GM12891 (cell line): ENCODE measurements around the gene ZNF334.

Experiments
- DNase-seq: peaks from one replicate; pipeline ENCODE4 v3.0.0; 2011; ENCODE audit warnings: low spot score; ENCODE audit not compliant: insufficient read length
- FAIRE-seq: peaks from 2 replicates; lab custom pipeline; 2011; peaks lifted over from hg19 to GRCh38; lab: Jason Lieb, UNC
- PAX5 ChIP-seq: IDR thresholded peaks from 2 replicates; pipeline ENCODE4 v1.6.1; 2011; ENCODE audit warnings: low read length, moderate library complexity, mild to moderate bottlenecking; ENCODE audit not compliant: insufficient read depth, severe bottlenecking
- POLR2A ChIP-seq: IDR thresholded peaks from 2 replicates; pipeline ENCODE4 v1.6.1; 2011; ENCODE audit warnings: low read depth, low read length, control low read depth
- POLR2AphosphoS5 ChIP-seq: IDR thresholded peaks from 2 replicates; pipeline ENCODE4 v1.6.1; 2011; ENCODE audit warnings: low read depth, low read length, control low read depth
- POU2F2 ChIP-seq: IDR thresholded peaks from 2 replicates; pipeline ENCODE4 v1.6.1; 2011; ENCODE audit warnings: low read depth, mild to moderate bottlenecking, control low read depth, low read length, moderate library complexity
- SPI1 ChIP-seq: IDR thresholded peaks from 2 replicates; pipeline ENCODE4 v1.6.1; 2011; ENCODE audit warnings: low read depth, low read length, control low read depth
- TAF1 ChIP-seq: IDR thresholded peaks from 2 replicates; pipeline ENCODE4 v1.6.1; 2011; ENCODE audit warnings: low read depth, low read length, control low read depth

ZNF334 gene

DNA sequence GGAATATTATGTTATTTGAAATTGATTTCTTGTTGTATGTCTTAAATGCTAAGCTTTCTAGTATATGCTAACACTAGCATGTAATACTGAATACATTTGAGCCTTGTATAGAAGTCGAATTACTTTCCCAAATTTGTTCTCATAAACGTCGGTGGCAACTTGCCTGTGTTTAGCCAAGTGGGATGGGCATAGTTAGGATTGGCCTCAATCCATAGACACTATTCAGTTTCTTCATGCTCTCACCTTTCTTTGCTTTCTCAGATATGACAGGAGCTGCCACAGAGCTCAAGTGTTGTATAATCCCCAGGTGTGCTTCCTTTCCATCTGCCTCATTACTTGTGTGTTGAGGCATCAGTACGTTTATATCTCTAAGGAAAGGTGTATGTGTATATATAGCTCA is 19.3 kb downstream of the ZNF334 start:
- DNase-seq (no peak), FAIRE-seq (no peak)
- no peak for TF ChIP-seq POLR2AphosphoS5
- no peak for TF ChIP-seq POLR2A
- TF ChIP-seq SPI1 = no peak
- TF ChIP-seq POU2F2 = no peak
- TF ChIP-seq TAF1 = no peak
- no peak for TF ChIP-seq PAX5

DNA sequence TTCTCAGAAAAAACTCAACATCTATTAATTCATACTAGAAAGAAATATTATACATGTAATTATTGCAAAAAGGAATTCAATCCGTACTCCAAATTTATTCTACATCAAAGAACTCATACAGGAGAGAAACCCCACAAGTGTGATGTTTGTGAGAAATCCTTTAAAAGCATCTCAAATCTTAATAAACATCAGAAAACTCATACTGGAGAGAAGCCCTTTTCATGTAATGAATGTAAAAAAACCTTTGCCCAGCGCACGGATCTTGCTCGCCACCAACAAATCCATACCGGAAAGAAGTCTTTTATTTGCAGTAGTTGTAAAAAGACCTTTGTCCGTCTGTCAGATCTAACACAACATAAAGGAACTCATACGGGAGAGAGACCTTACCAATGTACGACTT is 22.0 kb downstream of the ZNF334 start:
- no peak for FAIRE-seq
- no peak for DNase-seq
- TF ChIP-seq POU2F2 (no peak), SPI1 (no peak), POLR2AphosphoS5 (no peak)

DNA sequence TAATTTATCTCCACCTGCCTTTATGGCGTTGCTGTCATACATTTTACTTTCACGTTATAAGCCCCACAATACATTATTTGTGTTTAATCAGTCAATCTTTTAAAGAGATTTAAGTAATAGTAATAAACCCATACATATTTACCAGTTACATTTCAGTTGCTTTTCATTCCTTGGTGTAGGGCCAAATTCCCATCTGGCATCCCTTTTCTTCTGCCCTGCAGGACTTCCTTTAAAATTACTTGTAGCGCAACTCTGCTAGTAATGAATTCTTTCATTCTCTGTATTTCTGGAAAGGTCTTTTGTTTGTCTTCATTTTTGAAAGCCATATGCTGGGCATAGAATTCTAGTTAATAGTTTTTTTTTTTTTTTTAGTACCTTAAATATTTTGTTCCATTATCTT is 24.9 kb downstream of the ZNF334 start:
- TF ChIP-seq POU2F2 (no peak), SPI1 (no peak), PAX5 (no peak), POLR2AphosphoS5 (no peak), POLR2A (no peak), TAF1 (no peak)
- no peak for FAIRE-seq
- no peak for DNase-seq

- no peak for TF ChIP-seq POLR2AphosphoS5
- no peak for TF ChIP-seq POLR2A
- no peak for TF ChIP-seq POU2F2
- DNase-seq (no peak), FAIRE-seq (no peak)
Observed at GRCh38 chr20:46487628-46488027, 25.7 kb downstream of the ZNF334 start.

GRCh38 chr20:46485431-46485830 is 27.9 kb downstream of the ZNF334 start:
- TF ChIP-seq POLR2AphosphoS5 (no peak), POLR2A (no peak), POU2F2 (no peak), PAX5 (no peak), TAF1 (no peak), SPI1 (no peak)
- FAIRE-seq (no peak), DNase-seq (no peak)

- DNase-seq = no peak
- no peak for FAIRE-seq
- TF ChIP-seq POLR2AphosphoS5 = no peak
- TF ChIP-seq PAX5 = no peak
- no peak for TF ChIP-seq POLR2A
- no peak for TF ChIP-seq POU2F2
- TF ChIP-seq TAF1 = no peak
- no peak for TF ChIP-seq SPI1
Observed at GRCh38 chr20:46484954-46485353, 28.4 kb downstream of the ZNF334 start.

GRCh38 chr20:46483879-46484278 is 29.5 kb downstream of the ZNF334 start:
- TF ChIP-seq SPI1 (no peak), POLR2A (no peak), POU2F2 (no peak), PAX5 (no peak), TAF1 (no peak), POLR2AphosphoS5 (no peak)
- DNase-seq (no peak), FAIRE-seq (no peak)

DNA sequence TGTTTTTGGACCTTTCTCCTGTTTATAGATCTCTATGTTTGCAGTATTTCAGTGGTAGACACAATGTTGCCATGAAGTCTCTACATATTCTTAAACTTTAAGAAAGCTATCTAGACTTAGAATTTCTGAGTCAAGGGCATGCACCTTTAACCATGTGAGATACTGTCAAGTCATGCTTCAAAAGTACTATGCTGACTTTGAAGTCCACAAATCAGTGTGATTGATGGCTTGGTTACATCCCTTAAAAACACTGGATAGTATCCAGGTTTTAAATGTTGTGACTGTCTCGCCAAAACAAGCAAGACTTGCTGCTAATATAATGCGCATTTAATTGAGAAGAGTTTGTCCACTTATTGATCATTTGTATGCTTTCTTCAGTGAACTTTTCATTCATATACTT is 30.5 kb downstream of the ZNF334 start:
- DNase-seq = no peak
- no peak for FAIRE-seq
- TF ChIP-seq TAF1 (no peak), POU2F2 (no peak), POLR2AphosphoS5 (no peak), PAX5 (no peak), POLR2A (no peak), SPI1 (no peak)

DNA sequence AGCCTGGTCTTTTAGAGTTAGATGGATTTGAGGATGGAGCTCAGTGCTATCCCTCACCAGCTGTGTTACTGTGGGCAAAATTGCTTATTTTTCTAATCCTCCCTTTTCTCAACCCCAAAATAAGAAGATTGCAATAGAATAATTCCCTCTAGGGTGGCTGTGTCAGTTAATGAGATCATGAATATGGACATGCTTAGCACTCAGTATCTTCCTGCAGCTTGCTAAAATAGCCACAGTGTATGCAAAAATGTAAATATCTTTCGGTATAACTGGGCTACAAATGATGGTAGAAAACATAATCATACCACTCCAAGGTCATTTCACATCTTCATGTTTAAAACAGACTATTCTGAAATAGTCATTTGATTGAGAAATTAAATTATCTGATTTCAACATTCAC is 35.7 kb downstream of the ZNF334 start:
- DNase-seq (no peak), FAIRE-seq (no peak)
- TF ChIP-seq SPI1 (no peak), PAX5 (no peak), TAF1 (no peak), POLR2AphosphoS5 (no peak), POU2F2 (no peak)

DNA sequence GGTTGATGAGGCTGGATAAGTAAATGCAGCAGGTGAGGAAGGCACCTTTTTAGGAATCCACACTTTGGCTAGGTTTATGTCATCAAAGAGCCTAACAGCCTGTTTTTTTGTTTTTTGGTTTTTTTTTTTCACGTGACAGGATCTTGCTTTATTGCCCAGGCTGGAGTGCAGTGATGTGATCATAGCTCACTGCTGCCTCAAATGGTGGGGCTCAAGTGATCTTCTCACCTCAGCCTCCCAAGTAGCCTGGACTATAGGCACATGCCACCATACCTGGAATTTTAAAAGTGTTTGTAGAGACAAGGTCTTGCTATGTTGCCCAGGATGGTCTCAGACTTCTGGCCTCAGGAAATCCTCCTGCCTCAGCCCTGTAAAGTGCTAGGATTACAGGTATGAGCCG is 36.1 kb downstream of the ZNF334 start:
- no peak for DNase-seq
- no peak for TF ChIP-seq PAX5
- no peak for TF ChIP-seq POLR2AphosphoS5
- no peak for TF ChIP-seq TAF1
- no peak for TF ChIP-seq POLR2A
- no peak for TF ChIP-seq SPI1
- no peak for TF ChIP-seq POU2F2
- FAIRE-seq = no peak

GRCh38 chr20:46468508-46468907 is 44.9 kb downstream of the ZNF334 start:
- TF ChIP-seq POLR2A (no peak), POLR2AphosphoS5 (no peak), POU2F2 (no peak), SPI1 (no peak), TAF1 (no peak), PAX5 (no peak)
- DNase-seq (no peak), FAIRE-seq (no peak)

DNA sequence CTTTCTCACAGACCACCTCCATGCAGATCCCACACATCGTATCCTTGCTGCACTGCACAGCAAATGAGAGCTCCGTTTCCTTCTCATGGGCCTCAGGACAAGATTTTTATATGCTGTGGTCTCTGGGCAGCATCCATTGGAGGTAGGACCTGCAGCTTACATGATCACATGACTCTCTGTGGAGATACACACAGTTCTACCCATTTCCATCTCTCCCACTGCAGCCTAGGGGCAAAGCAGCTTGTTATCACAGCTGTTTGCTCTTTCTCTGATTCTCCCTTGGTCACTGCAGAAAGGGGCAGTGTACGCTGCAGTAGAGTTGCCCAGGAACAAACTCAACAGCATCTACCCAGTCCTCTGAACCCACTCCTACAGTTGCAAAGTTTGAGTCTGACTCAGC is 48.9 kb downstream of the ZNF334 start:
- no peak for DNase-seq
- no peak for TF ChIP-seq POLR2AphosphoS5
- no peak for FAIRE-seq
